HG03442 (cell line): Measurements from ENCODE around the gene HMG20B.
"Not testable (repeated sequence)": the region's sequence is repeated elsewhere in the genome, so short reads cannot be mapped to it uniquely, and the experiment has no call there.

ENCODE experiments used
- ATAC-seq: cut with Tn5 transposase; IDR thresholded peaks from one replicate; pipeline ENCODE4 v1.9.1; 2021; ENCODE audit warnings: mild to moderate bottlenecking, moderate library complexity; ENCODE audit not compliant: unreplicated experiment

The HMG20B gene

GRCh38 chr19:3578390-3578789, 5.6 kb downstream of the HMG20B start:
- no peak for ATAC-seq

- no peak for ATAC-seq
Observed at GRCh38 chr19:3580156-3580934, 7.6 kb downstream of the HMG20B start.

- not testable (repeated sequence) for ATAC-seq
Observed at GRCh38 chr19:3581792-3582191, 9.0 kb downstream of the HMG20B start.

GRCh38 chr19:3584036-3584802, 11.5 kb downstream of the HMG20B start:
- not testable (repeated sequence) for ATAC-seq

- no peak for ATAC-seq
Observed at GRCh38 chr19:3585301-3586126, 12.8 kb downstream of the HMG20B start, which contains the start of gene GIPC3. TSS of gene GIPC3 (plus strand) at chr19:3585478. CDS start at chr19:3585598, 120 bp downstream.

GRCh38 chr19:3586127-3586626, 13.4 kb downstream of the HMG20B start:
- ATAC-seq = no peak

GRCh38 chr19:3586707-3587346, 14.1 kb downstream of the HMG20B start:
- no peak for ATAC-seq

- no peak for ATAC-seq
Observed at GRCh38 chr19:3589439-3589838, 16.7 kb downstream of the HMG20B start.

GRCh38 chr19:3589949-3590348, 17.2 kb downstream of the HMG20B start:
- no peak for ATAC-seq

- ATAC-seq = no peak
Observed at GRCh38 chr19:3590991-3591659, 18.4 kb downstream of the HMG20B start.

- no peak for ATAC-seq
Observed at GRCh38 chr19:3591876-3592613, 19.3 kb downstream of the HMG20B start.

GRCh38 chr19:3593156-3593555, 20.4 kb downstream of the HMG20B start:
- ATAC-seq = no peak

GRCh38 chr19:3595521-3596061, 22.8 kb downstream of the HMG20B start:
- no peak for ATAC-seq

GRCh38 chr19:3599776-3600187, 27.0 kb downstream of the HMG20B start:
- ATAC-seq = no peak

- ATAC-seq = no peak
Observed at GRCh38 chr19:3601021-3601420, 28.3 kb downstream of the HMG20B start.

- no peak for ATAC-seq
Observed at GRCh38 chr19:3603121-3603811, 30.5 kb downstream of the HMG20B start.

GRCh38 chr19:3604227-3604986, 31.7 kb downstream of the HMG20B start:
- no peak for ATAC-seq

- ATAC-seq = no peak
Observed at GRCh38 chr19:3604987-3605343, 32.2 kb downstream of the HMG20B start.
